Measurements from ENCODE around the gene NOL3.

NOL3 gene

DNA sequence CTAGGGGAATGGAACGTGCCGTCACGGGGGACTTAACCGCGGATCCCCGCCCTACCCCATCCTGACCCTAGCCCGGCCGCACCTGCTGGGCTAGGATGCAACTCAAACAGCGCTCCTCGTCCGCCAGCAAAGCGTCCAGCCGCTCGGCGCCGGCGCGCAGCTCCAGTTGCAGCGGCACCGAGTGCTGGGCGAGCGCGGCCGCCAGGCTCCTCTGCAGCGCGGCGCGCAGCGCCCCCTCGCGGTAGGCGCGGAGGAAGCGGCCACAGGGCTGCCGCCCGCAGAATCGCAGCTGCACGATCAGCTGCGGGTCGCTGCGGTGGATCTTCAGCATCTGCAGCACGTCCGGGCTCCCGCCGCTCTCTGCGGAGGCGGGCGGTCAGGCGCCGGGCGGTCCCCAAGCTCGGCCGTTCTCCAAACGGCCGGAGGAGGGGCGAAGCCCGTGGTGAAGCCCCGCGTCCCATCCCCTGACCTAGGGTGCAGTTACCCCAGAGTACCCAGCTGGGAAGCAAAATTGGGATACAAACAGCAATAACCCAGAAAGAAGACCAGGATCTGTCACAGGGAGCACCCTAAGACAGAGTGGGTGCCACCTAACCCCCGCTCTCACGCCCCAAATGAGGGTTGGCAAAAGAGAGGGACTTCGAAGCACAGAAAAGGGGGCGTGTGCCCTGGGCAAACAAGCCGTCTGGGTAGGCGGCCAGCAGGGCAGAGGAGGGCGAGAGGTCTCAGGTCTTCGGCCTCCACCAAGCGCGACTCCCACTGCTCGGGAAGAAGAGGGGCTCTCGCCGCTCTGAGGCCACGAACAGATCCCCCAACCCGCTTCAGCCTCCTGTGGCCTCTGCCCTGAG is 14.8 kb upstream of the NOL3 start:
- DNase-seq (ENCODE audit: low read depth), result peak; percentile 79

DNA sequence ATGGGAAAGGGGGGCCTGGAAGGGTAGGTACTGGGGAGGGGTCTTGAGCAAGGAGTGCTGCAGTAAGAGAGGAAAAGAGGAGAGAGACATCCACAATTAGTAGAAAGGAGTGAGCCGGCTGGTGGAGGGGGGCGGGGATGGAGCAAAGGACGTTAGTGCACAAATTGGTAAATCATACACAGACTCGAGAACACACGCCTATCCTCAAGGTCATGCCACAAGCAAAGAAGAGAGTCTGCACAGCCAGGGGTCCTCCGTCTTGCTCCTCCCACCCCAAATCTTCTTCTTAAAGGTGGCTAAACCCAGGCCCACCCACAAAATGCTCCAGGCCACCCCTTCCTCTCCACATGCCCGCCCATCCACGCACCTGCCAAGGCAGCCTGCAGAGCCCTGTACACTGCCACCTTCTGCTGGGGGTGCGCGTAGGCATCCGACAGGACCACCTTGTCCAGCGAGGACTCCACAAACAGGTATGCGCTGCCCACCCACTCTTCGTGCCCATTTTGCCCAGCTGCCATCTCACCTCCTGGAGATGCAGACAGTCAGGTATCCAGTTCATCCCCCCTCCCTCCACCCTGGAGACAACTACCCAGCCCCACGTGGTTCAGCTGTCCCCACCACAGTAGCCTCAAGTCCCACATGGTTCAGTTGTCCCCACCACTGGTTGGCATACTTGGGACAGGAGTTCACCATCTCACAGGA is 14.0 kb upstream of the NOL3 start:
- no peak for DNase-seq (ENCODE audit: low read depth)

DNA sequence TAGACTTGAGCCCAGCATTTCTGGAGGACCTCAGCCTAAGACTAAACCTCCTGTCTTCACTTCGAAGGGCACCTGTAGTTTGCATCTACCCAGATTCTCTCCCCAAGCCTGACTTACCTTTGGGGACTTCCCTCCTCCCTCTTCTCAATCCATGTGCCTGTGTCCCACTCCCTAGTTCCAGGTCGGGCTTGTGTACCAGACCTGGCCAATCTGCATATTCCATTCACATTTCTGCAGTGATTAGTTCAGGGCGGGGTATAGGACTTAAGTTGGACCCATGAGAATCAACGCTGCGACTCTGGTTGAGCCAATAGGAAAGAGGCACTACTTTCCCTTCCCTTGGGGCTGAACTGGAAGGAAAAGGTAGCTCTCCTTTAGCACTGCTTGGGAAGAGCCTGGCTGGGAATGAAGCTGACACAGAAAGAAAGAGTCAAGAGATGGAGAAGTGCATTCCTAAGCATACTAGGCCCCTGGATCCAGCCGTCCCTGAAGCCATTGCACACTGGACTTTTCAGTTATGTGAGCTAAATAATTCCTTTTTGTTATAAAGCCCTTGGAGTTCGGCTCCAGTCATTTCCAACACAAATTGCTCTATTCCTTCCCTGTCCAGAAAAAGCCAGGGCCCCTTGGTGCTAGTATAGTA is 13.1 kb upstream of the NOL3 start:
- no peak for DNase-seq (ENCODE audit: low read depth)

DNA sequence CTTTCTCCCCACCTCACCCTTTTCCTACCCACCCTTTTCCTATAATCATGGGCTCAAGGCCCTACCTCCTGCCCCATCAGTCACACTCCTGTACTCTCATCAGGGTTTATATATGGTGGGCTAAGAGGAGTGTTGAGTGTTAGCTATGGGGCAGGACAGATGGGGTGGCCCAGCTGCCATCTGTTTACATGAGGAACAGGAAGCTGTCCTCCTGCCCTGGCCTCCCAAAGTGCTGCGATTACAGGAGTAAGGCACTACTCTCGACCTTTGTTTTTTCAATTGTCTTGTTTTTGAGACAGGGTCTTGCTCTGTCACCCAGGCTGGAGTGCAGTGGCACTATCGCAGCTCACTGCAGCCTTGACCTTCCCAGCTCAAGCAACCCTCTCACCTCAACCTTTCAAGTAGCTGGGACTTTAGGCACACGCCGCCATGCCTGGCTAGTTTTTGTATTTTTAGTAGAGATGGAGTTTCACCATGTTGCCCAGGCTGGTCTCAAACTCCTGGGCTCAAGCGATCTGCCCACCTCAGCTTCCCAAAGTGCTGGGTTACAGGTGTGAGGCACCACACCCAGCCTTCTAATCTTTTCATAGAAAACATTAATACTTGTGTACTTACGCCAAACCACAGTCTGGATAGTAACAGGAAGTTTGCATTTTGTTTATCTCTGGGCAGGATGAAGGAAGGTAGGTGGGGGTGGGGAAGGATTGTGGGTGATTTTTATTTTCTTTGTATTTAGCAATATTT is 12.3 kb upstream of the NOL3 start:
- no peak for DNase-seq (ENCODE audit: low read depth)

DNA sequence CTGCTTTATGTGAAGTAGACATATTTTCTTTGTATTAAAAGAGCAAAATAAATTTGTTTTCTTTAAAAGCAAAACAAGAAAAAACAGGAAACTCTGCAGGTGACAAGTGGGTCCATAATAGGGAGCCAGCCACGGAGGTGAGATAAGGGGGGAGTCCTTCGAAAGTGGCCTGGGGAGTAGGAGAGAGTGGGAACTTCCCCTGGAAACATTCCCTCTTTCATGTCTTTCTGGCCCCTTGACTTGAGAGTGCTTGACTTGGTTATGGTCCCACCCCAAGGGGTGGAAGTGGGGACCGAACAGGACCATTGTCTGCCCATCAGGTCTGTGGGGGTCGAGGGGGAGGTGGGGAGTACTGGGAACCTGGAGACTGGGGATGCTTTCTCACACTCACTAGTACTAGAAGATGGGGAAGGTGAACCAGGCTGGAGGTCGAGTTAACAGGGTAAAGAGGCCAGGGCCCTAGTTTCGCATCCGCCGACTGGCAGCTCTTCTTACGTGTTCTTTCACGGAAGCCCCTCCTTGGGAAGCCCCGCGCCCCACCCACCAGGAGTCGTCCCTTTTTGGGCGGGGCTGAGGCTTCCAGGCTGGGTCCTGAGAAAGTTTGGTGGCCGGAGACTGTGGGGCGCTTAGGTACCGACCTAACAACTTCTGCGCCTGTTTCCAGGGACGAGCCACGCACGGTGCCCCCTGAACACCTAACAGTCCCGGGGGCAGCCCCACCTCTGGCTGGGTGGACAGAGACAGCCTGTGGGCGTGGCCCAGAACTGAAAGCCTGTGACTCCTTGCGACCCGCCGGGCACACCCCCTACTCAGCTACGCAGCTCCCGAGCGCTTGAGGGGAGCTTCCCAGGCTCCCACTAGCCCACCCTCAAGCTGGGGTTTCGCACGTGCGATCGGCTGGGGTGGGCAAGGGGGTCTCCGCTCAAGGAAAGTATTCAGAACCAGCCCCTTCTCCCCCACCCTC is 11.4 kb upstream of the NOL3 start:
- DNase-seq (ENCODE audit: low read depth), result peak; percentile 57

DNA sequence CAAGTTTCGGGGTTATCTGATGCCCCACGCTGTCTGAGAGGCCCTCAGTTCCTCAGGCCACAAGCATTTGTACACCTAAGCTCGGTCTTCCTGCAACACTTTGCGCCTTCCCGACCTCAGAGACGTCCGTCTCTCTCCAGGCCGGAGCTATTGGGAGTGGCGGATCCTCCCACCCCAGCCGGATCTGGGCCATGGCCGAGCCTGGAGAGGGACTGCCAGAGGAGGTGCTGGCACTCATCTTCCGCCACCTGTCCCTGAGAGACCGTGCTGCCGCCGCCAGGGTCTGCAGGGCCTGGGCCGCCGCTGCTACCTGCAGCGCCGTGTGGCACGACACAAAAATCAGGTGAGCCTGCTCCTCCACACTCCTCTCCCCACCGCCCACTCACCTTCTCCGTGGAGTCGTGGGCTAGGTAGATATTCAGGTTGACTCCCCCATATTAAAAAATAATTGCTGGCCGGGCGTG is 8.7 kb upstream of the NOL3 start:
- DNase-seq (ENCODE audit: low read depth), result no peak

DNA sequence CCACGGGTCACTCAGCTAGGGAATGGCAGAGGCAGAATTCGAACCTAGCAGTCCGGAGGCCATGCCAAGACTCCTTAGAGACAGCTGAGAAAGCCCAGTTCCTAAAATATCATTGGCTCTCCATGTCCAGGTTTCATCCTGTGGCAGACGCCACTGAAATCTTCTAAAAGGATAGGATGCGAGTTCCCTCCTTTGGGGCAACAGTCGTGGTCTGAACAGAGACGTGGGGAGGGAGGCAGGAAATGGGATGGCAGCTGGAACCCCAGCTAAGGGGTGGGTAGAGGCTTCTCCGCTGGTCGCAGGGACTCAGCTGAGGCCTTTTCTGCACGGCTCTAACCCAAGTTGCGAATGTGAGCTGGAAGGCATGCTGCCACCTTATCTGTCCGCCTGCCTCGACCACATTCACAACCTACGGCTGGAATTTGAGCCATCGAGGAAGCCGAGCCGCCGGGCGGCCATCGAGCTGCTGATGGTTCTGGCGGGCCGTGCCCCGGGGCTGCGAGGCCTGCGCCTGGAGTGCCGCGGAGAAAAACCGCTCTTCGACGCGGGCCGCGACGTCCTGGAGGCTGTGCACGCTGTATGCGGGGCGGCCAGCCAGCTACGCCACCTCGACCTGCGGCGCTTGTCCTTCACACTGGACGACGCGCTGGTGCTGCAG is 7.7 kb upstream of the NOL3 start:
- DNase-seq (ENCODE audit: low read depth), result peak; percentile 36

DNA sequence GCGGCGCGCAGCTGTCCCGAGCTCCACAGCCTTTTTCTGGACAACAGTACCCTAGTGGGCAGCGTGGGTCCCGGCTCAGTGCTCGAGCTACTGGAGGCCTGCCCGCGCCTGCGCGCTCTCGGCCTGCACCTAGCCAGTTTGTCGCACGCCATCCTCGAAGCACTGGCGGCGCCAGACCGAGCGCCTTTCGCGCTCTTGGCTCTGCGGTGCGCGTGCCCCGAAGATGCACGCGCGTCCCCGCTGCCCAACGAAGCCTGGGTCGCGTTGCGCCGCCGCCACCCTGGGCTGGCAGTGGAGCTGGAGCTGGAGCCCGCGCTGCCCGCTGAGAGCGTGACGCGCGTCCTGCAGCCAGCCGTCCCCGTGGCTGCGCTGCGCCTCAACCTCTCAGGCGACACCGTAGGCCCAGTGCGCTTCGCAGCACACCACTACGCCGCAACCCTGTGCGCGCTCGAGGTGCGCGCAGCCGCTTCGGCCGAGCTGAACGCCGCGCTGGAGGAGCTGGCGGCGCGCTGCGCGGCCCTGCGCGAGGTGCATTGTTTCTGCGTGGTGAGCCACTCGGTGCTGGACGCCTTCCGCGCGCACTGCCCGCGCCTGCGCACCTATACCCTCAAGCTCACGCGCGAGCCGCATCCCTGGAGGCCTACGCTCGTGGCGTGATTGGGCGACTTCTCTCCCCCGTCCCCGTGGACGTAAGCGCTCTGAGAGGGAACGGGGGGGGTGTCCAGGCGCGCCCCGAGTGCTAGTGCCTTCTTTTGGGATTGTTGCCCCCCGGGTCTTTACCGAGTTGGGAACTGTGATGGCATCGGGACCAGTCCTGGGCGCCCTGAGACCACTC is 7.0 kb upstream of the NOL3 start:
- peak; percentile 42 for DNase-seq (ENCODE audit: low read depth)

DNA sequence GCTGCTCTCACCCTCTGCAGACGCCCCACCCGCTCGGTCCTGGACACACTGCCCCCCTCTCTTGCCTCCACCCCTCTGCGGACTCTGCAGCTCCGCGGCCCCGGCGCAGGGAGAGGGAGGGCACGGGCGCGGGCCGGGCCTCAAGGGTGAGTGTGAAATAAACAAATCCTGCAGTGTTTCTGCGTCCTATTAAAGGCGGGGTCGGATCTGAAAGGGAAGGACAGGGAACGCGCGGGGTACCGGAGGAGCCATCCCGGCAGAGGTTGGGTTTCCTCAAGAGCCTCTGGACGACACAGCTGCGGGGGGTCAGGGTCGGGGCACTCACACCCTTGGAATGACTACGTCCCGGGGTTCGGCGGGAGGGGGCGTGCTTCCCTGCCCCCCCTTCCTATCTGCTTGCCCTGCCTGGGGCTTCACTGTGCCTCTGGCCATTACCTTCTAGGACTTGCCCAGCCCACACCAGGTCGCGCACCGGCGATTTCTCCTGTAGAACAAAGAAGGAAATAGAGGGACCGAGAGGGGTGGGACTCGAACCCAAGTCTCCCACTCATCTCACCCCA is 6.3 kb upstream of the NOL3 start:
- peak; percentile 42 for DNase-seq (ENCODE audit: low read depth)

DNA sequence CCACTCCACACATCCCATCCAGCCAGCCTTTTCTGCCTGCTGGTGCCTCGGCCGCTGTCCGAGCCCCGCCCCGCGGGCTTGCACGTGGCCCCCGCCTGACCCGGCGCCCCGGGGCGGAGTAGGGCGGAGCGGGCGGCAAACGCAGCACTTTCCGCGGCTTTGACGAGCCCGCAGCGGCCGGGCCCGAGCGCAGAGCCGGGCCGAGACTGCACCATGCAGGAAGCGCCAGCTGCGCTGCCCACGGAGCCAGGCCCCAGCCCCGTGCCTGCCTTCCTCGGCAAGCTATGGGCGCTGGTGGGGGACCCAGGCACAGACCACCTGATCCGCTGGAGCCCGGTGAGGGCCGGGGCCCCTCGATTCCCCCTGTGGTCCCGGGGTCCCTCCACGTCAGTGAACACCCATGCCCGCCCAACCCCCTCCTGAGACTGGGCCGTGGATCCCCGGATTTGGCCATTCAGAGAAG is 5.7 kb upstream of the NOL3 start, which contains the start of gene HSF4:
Gene HSF4 (plus strand): TSS at position 147 of the 463 bp plus-strand sequence. CDS start 67 bp downstream, at position 214.
- peak; percentile 48 for DNase-seq (ENCODE audit: low read depth)

DNA sequence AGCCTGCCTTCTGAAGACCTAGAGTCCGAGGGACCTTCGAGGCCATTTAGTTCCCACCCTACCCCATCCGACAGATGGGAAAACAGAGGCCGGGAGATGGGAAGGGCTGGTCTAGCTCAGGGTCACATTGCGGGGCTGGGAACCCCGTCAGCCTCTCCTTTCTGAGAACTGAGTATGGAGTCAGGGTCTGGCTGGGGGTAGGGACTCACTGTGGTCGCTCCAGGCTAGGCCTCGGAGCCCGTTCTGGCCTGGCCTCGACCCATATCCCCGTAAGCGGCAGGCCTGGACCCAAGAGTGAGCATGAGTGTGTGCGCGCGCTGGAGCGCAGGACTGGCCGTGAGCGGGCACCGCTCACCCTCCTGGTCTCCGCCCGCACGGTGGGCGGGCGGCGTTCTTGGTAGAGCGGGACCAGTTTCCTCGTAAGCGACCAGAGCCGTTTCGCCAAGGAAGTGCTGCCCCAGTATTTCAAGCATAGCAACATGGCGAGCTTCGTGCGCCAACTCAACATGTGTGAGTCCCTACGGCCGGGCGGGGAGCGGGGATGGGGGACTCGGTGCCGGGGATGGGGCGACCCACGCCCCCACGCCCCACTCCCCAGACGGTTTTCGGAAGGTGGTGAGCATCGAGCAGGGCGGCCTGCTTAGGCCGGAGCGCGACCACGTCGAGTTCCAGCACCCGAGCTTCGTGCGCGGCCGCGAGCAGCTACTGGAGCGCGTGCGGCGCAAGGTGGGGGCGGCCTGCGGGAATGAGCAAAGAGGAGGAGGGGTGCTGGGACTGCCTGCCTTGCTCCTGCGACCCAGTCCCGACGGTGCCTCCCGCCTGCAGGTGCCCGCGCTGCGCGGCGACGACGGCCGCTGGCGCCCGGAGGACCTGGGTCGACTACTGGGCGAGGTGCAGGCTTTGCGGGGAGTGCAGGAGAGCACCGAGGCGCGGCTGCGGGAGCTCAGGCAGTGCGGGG is 4.9 kb upstream of the NOL3 start:
- no peak for DNase-seq (ENCODE audit: low read depth)

DNA sequence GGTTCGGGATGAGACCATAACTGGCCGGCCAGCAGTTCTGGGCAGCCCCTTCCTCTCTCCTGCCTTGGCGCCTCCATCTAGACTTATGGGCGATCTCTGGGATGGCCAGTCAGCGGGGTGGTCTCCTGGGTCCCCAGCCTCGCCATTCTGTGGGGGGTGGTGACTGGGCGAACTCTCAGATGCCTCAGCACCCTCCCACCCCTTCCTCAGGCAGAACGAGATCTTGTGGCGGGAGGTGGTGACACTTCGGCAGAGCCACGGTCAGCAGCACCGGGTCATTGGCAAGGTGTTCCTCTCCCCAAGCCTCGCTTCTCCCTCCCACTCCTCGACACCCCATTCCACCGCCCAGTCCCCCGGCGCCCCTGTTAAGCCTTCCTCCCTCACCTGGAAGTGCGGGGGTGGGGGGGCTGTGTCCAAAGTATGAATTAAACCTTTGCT is 4.2 kb upstream of the NOL3 start:
- no peak for DNase-seq (ENCODE audit: low read depth)

DNA sequence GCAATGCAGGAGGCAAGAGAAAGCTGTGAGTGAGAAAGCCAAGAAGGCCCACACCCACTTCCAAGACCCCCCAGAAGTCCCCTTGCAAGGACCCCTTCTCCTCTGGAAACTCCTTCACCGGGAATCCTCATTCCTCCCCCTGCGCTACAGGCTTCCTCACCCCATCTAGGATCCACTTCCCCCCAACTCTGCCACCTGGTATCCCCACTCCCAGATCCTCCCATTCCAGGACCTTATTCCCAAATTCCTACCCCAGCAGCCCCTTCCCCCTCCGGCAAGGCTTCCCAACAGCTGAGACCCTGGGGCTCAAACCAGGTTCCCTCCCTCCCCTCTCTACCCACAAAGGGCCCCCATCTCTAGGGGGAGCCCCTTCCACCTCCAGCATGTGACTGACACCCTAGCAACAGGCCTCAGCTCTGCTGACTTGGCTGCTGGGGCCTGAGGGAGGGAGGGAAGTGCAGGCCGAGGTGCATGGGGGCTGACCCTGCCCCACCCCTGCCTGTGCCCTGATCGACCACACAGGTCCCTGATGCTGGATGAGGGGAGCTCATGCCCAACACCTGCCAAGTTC is 3.7 kb upstream of the NOL3 start:
- no peak for DNase-seq (ENCODE audit: low read depth)

DNA sequence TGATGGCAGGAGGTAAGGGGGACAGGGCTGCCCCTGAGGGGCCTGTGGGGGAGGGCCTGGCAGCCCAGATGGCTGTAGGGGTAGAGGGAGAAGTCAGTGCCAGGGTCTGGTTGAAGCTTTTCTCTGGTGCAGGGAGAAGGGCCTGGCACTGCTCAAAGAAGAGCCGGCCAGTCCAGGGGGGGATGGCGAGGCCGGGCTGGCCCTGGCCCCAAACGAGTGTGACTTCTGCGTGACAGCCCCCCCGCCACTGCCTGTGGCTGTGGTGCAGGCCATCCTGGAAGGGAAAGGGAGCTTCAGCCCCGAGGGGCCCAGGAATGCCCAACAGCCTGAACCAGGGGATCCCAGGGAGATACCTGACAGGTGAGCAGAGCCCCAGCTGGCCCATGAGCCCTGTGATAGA is 2.8 kb upstream of the NOL3 start:
- no peak for DNase-seq (ENCODE audit: low read depth)

DNA sequence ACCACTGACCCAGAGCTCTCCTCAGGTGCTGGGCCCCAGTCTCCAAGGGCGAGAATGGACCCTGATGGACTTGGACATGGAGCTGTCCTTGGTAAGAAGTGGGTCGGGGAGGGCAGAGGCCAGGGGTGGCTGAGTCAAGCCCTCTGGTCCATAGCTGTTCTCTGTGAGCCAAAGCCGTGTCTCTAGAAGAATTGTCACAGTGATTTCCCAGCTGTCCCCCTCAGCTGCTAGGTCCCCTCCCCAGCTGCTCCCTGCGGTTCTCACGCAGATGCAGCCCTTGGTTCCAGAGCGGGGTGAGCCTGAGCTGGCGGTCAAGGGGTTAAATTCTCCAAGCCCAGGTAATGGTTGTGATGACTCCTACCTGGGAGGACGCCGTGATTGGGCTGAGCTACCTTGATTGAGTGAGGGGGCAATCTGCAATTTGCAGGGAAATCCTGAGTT is 1.3 kb upstream of the NOL3 start:
- no peak for DNase-seq (ENCODE audit: low read depth)

DNA sequence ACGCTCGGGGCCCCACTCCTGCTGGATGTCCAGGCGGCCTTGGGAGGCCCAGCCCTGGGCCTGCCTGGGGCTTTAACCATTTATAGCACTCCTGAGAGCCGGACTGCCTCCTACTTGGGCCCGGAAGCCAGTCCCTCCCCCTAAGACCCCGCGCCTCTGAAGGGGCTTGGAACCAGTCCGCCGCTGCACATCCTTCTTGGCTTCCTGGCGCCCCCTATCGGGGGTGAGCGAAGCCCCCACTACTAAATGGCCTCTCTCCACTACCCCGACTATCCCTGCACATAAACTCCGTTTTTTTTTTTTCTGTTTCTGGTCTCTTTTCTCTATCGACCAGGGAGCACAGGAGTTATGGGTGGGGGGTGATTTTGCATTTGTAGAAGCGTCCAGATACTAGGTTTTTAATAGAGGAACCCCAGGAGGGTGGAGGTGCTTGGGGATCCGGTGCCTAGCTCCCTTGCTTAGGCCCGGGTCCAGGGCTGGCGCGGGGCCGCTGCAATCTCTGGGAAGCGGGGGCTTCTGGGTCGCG is 633 bp upstream of the NOL3 start:
- DNase-seq (ENCODE audit: low read depth), result peak; percentile 51

Measured in ELR (cell line).